GM19239 (cell line): ENCODE data around the gene GALNT8.
"Not testable (repeated sequence)": the region's sequence is repeated elsewhere in the genome, so short reads cannot be mapped to it uniquely, and the experiment has no call there.

Experiments used
- DNase-seq: peaks from one replicate; pipeline ENCODE4 v3.0.0; 2011; ENCODE audit warnings: low spot score; ENCODE audit not compliant: insufficient read length
- FAIRE-seq: peaks from 2 replicates; lab custom pipeline; 2011; peaks lifted over from hg19 to GRCh38; lab: Jason Lieb, UNC

The GALNT8 gene

DNA sequence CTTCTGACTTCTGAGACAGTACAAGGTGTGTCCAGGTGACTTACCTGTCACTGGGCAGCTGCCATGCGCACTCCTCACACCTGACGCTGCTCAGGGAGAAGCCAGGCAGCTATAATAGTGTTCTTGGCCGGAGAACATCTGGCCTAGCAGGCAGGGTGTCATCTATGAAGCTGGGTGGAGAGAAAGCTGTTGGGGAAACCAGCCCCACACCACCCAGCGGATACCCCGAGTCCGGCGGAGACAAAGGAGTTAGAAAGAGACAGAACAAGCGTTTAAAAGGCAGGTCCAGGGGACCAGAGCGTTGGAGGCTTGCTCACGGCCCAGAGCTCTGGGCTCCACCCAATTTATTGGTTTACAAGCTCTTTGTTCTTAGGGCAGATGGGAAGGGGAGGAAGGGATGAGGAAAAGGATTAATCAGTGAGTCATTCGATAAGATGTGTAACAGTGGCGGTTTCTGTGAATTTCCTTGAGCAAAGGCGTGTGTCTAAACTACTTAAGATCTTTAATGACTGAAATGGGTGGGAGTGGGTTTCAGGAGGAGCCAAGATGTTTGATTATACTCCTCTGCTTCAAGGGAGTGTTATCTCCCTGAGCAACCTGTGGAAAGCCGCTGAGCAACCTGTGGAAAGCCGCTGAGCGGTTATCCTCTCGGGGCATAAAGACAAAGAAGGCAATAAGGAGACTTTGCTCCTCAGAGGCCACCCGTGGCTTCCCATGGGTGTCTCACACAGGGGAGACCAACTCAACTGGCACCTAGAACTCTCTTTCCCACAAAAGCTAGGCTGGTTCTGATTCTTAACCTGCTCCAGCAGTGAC, at the start of gene GALNT8:
Gene GALNT8, plus strand, starts transcription at position 580 of the 816 bp plus-strand sequence. CDS start 278 bp downstream, outside the sequence.
- no peak for DNase-seq
- FAIRE-seq: no peak

DNA sequence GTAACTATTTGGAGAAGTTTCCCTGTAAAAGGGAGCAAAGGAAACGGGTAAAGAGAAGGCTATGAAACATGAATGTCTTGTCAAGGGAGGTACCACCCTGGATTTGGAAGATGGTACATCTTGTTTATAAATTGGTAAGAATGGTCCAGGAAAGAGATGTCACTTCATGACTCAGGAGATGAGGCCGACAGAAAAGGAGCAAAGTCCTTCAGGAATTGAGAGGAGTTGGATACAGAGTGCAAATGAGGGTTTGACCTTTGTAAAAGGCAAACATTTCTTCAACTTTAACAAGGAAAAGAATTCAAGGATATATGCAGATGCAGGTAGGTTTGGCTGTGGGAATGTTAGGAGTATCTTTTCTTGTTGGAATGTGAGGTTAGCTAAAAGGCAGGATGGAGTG, 40.5 kb upstream of the GALNT8 start:
- DNase-seq: no peak
- no peak for FAIRE-seq

DNA sequence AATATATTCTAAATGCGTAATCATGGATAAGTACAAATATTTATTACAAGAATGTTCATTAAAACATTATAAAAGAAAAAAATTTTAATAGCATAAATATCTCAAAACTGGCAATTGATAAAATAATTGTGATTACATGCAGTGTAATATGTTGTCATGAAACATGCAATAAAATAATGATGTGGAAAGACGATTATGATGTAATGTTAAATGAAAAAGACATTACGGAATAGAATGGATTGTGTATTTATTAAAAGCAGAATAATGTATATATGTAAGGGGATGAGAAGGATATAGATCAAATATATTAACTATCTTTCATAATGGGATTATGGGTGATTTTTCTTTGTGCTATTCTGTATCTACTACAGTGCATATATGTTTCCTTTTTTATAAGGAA, 38.5 kb upstream of the GALNT8 start:
- no peak for DNase-seq
- FAIRE-seq: no peak

DNA sequence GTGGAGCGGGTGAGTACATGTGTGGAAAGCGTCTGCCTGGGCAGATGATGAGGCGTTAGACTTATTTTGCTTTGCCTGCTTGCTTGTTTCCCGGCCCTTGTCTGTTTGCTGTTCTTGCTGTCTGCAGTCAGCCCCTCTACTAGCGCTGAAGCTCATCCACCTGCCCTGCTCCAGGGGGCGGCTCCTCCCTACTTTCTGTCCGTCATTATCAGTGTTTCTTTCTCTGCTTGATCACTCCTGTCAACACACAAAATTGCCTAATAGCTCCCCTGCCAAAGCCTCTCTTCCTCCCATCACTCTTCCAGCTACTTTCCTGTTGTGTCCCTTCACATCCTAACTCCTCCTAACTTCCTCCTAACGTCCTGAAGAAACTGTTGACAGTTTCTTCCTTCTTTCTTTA, 34.9 kb upstream of the GALNT8 start:
- DNase-seq (no peak), FAIRE-seq (no peak)

DNA sequence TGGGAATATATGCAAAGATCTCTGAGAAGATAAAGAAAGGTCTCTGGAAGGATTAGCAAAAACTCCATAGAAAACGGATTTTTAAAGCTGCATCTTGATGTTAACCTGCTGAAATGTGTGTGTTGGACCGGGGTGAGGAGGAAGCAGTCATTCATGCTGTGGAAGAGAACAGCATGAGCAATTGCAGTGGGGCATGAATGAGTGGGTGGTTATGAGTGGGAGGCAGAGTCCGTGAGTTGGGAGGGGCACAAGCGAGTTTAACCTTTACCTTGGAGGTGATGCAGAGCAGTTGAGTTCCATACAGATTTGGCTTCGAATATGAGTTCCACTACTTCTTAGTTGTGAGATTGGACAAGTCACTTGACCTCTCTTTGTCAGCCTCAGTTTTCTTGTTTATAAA, 29.4 kb upstream of the GALNT8 start:
- FAIRE-seq (no peak), DNase-seq (no peak)

- no peak for FAIRE-seq
- DNase-seq: no peak
These were observed 19.6 kb upstream of the GALNT8 start for GRCh38 chr12:4700621-4701026.

DNA sequence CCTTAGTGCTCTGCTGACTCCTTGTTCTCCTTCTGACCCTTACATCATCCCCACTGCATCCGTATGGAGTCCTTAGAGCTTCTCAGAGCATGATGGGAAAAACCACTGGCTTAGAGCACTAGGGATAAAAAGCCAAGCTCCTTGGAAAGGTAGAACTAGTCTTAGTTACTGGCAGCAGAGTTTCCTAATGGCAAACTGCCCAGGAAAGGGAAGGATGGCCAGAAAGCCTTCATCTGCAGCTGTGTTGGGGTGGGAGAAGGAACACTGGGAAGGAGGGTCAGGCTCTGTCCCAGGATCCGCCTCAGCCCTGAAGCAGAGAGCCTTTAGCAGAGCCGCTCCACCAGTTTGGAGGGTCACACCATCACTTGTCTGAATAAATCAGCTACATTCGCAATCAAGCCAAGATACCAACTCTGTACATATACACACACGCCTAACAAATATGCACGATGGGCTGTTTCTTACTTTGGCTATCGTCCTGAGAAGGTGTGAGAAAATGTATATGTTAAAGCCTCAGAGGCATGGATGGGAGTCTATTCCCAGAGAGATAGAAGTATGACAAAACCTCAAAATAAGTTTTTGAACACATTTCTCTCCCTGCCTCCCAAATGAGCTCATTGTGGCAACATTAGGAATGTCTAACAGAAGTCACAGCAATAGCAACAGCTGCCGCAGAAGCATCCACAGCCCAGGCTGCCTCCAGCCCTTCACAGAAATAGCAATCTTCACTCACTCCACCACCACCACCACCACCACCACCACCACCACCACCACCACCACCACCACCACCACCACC, 18.6 kb upstream of the GALNT8 start:
- FAIRE-seq (no peak), DNase-seq (no peak)

DNA sequence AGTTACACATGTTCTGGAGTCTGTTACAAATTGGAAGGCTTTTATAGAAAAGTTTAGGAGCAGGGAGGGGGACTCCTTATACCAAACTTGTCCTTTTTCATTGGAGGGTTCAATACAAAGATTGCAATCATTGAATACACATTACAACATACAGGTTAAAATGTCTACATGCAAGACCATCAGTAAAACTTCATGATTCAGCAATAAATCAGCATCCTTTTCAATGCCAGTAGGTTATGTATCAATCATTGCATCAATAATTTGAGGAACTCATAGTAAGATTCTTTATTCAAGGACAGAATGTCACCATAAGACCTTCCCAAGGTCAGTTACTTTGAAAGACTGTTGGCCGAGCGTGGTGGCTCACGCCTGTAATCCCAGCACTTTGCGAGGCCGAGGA, 16.5 kb upstream of the GALNT8 start:
- FAIRE-seq: no peak

DNA sequence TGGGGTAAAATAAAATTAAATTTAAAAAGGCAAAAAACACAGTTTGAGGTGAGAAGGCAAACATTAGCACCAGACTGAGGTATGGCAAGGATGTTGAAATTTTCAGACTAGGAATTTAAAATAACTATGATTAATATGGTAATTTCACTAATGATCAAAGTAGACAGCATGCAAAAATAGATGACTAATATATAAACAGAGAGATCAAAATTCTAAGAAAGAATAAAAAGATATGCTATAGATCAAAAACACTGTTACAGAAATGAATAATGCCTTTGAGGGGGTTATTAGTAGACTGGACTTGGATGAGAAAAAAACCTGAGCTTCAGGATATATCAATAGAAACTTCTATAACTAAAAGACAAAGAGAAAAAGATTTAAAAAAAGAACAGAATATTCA, 14.4 kb upstream of the GALNT8 start:
- no peak for DNase-seq
- no peak for FAIRE-seq

More for the DNA sequence above, 16.5 kb upstream of the GALNT8 start:
- no peak for DNase-seq

DNA sequence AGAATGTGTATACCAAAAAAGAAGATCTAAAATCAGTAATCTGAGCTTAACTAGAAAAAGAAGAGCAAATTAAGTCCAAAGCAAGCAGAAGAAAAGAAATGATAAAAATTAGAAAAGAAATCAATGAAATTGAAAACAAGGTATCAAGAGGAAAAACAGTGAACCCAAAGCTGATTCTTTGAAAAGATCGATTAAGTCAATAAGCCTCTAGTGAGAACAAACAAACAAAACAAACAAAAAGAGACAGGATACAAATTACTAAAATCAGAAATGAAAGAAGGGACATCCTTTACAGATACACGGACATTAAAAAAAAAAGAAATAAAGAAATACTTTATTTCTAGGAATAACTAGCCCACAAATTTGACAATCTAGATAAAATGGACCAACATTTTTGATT, 12.9 kb upstream of the GALNT8 start:
- DNase-seq (no peak), FAIRE-seq (no peak)

DNA sequence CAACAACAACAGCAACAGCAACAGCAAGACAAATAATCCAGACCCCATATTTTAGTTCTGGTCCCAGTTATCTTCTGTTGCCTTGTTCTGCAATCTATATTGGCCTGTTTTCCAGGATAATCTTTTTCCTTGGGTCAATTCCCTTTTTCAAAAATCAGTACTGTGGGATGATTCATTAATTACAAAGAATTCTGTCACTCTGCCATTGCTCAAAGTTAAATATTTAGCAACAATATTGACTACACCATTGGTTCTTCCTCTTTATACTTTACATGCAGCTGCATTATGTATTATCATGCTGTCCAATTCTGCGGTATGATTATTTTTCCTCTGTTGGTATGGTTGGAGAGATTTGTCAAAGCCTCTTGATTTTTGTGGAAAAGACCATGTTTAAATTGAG, 10.1 kb upstream of the GALNT8 start:
- DNase-seq (no peak), FAIRE-seq (no peak)

DNA sequence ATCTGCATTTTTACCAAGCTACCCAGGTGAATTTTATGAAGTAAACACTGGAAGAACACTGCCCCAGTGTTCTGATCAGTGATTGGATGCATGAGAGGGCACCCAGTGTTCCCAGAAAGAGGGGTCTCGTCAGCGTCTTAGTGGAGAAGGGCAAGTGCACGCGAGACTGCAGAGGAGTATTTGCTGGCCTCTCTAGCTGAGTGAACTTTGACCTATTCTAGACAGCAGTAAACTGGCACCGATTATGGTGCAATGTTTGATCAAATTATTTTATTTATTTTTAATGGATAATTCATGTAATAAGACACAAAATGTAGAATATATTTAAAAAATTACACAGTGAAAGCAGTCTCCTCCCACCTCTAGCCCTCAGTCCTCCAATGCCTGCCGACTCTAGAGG, 5.3 kb upstream of the GALNT8 start:
- DNase-seq: no peak

DNA sequence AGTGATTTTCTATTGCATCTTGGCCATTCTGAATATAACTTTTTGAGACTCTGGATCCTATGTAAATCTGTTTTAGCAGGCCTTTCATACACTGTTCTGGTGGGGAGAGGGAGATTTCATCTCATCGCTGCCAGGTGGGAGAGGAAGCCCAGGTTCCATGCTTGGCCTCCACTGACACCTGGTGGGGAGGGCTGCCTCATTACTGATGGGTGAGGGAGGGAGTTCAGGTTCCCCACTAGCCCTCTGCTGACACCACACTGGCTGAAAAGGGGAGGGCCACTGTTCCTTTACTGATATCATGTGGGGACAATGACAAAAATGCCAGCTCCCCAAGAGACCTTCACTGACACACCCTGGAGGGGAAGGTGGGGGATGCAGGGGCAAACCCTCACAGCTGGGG, 2.4 kb upstream of the GALNT8 start:
- no peak for DNase-seq
- no peak for FAIRE-seq

More for the DNA sequence above, 5.3 kb upstream of the GALNT8 start:
- no peak for FAIRE-seq

- no peak for FAIRE-seq
- DNase-seq: no peak
These were observed 416 bp downstream of the GALNT8 start for GRCh38 chr12:4720637-4720995.

DNA sequence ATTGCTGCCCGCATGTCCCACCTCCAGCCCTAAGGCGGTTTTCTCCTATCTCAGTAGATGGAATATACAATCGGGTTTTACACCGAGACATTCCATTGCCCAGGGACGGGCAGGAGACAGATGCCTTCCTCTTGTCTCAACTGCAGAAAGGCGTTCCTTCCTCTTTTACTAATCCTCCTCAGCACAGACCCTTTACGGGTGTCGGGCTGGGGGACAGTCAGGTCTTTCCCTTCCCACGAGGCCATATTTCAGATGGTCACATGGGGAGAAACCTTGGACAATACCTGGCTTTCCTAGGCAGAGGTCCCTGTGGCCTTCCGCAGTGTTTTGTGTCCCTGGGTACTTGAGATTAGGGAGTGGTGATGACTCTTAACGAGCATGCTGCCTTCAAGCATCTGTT, 1.4 kb downstream of the GALNT8 start:
- DNase-seq, FAIRE-seq: not testable (repeated sequence)

DNA sequence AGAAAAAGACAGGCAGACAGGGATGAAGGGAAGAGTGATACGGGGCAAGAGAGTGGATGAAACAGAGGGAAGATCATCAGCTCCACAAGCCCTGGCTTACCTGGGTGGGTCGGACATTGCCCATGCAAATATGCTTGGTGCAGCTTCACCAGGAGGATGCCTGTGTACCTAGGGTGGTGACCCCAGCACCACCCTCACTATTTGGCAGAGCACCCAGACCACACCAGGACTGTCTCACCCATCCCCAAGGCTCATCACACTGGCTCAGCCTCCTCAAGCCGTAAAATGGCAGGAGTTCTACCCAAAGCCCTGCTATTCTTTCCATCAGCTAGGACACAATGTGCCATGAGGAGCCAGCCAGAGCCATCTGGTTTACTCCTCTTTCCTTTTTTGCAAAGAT, 3.0 kb downstream of the GALNT8 start:
- FAIRE-seq: no peak

GRCh38 chr12:4725057-4725456, 4.9 kb downstream of the GALNT8 start:
- no peak for DNase-seq
- no peak for FAIRE-seq

More for the DNA sequence above, 3.0 kb downstream of the GALNT8 start:
- no peak for DNase-seq

- DNase-seq (no peak), FAIRE-seq (no peak)
These were observed 14.6 kb downstream of the GALNT8 start for GRCh38 chr12:4734625-4735340.

- DNase-seq: no peak
These were observed 15.9 kb downstream of the GALNT8 start for GRCh38 chr12:4736091-4736490.

DNA sequence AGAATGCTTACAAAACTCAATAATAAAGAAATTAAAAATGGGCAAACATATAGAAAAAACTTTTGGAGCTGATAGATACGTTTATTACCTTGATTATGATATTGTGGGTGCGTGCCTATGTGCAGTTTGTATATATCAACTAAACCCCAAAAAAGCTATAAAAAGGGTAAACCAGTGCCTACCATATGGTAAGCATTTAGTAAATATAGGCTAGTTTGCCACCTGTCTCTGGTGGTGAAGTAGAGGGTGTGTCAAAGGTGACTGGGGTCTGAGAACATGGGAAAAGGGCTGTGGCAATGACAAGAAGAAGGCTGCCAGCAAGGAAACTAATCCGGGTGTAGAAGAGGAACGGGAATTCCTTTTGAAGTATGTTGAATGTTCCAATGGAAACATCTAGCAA, 18.3 kb downstream of the GALNT8 start:
- no peak for FAIRE-seq
- no peak for DNase-seq

More at GRCh38 chr12:4736091-4736490, 15.9 kb downstream of the GALNT8 start:
- FAIRE-seq: no peak
